BE2C (cell line): ENCODE measurements around the gene ANKRD44.

Source experiments
- DNase-seq: peaks from one replicate; pipeline ENCODE4 v3.0.0-alpha.2; 2020
- H3K27me3 ChIP-seq: fragments of 250-450 bp; sonication (Bioruptor Pico); 2 replicates; pipeline ENCODE4 v1.5.1; 2020; ENCODE audit warnings: mild to moderate bottlenecking
- H3K36me3 ChIP-seq: fragments of 250-450 bp; sonication (Bioruptor Pico); 2 replicates; pipeline ENCODE4 v1.5.1; 2020; ENCODE audit warnings: mild to moderate bottlenecking
- H3K4me1 ChIP-seq: fragments of 250-450 bp; sonication (Bioruptor Pico); 2 replicates; pipeline ENCODE4 v1.5.1; 2020
- H3K4me3 ChIP-seq: 2 replicates; pipeline ENCODE4 v1.5.1; 2011; ENCODE audit warnings: low read depth, low read length
- H3K9me3 ChIP-seq: fragments of 250-450 bp; sonication (Bioruptor Pico); 2 replicates; pipeline ENCODE4 v1.5.1; 2020
- CTCF ChIP-seq: IDR thresholded peaks from 2 replicates; pipeline ENCODE4 v1.5.1; 2012; ENCODE audit warnings: mild to moderate bottlenecking, low read depth, low read length

Gene ANKRD44

DNA sequence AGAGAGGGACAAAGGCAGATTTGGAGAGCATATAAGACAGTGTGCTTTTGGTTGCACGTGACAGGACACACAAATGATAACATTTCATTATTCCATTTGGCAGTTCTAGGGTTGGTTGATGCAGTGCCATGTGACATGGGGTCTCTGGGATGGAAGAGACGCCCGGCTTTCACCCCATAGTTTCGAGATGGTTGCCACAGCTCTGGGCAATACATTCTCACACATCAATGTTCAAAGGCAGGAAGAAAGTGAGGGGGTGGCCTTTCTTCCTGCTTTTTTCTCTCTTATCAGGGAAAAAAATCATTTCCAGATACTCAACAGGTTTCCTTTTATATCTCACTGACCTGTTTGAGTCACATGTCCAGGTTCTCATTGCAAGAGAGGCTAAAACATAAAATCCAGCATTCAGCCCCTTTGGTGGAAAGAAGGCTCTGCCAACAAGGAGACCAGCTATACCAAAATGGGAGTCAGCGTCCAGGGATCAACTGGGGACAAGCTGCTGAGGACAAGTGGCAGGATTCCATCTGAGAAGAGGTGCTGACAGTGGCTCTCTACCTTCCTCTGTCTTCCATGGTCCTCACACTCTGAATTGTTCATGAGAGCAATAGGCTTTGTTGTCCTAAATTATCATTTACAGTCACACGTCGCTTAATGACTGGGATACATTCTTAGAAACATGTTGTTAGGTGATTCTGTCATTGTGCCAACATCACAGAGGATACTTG lies 29.1 kb upstream of the ANKRD44 start:
- no peak for TF ChIP-seq CTCF
- Histone ChIP-seq H3K27me3 (no peaks in the 10 kb centered on the region), H3K4me3 (no peak overlapping the region), H3K4me1 (peaks cover 5% of the 10 kb centered on the region; the same call in 1 of the 2 replicates), H3K9me3 (no peaks in the 10 kb centered on the region), H3K36me3 (no peaks in the 10 kb centered on the region)
- no peak for DNase-seq

- Histone ChIP-seq H3K4me1 (peaks cover 5% of the 10 kb centered on the region; the same call in 1 of the 2 replicates), H3K27me3 (no peaks in the 10 kb centered on the region), H3K4me3 (no peak overlapping the region), H3K36me3 (no peaks in the 10 kb centered on the region), H3K9me3 (no peaks in the 10 kb centered on the region)
- no peak for TF ChIP-seq CTCF
- DNase-seq: no peak
These were observed 28.4 kb upstream of the ANKRD44 start for GRCh38 chr2:197339016-197339415.

DNA sequence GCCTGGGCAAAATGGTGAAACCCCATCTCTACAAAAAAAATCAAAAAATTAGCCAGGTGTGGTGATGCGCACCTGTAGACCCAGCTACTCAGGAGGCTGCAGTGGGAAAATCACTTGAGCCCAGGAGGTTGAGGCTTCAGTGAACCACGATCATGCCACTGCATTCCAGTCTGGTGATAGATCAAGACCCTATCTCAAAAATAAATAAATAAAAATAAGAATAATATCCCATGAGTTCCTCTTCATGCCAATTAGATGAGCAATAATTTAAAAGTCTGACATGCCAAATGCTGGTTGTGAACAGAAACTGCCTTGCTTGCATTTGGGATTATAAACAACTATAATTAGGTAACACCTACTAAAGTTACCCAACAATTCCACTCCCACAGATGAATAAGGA lies 22.1 kb upstream of the ANKRD44 start:
- Histone ChIP-seq H3K4me3 (no peak overlapping the region), H3K9me3 (no peaks in the 10 kb centered on the region), H3K4me1 (peaks cover 5% of the 10 kb centered on the region; the same call in 1 of the 2 replicates), H3K36me3 (no peaks in the 10 kb centered on the region), H3K27me3 (no peaks in the 10 kb centered on the region)
- TF ChIP-seq CTCF: no peak
- no peak for DNase-seq

GRCh38 chr2:197328461-197328860 lies 17.9 kb upstream of the ANKRD44 start:
- no peaks in the 10 kb centered on the region for H3K9me3 ChIP-seq
- no peaks in the 10 kb centered on the region for H3K27me3 ChIP-seq
- H3K4me3 ChIP-seq: no peak overlapping the region
- no peak for DNase-seq
- no peaks in the 10 kb centered on the region for H3K4me1 ChIP-seq
- no peaks in the 10 kb centered on the region for H3K36me3 ChIP-seq
- TF ChIP-seq CTCF: no peak

DNA sequence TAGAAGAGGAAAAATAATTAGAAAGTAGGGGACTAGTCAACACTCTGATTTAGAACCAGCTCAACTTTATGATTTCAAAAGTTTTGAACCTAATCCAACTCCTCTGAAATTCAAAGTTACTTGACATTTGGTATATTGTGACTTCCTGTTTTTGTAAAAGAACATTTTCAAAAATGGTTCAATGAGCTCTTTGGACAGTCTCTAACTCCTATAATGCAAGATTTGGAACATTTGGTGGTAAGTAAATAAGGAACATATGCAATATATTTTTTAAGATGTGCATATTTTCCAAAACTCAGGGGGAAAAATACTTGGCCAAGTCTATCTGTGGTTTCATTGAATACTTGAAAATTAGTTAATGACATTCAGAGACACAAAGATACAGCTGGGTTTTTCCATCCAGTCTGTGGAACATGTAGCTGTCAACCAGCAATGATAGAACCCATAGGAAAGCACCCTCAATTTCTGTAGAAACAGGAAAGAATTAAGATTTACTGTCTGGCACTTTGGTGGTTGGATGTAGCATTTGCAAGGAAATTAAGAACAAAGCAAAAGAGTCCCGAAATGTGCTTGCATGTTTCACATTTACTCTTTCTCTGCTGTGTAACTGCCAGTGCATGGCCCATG lies 17.0 kb upstream of the ANKRD44 start:
- no peak for DNase-seq
- Histone ChIP-seq H3K4me1 (no peaks in the 10 kb centered on the region), H3K9me3 (no peaks in the 10 kb centered on the region), H3K4me3 (no peak overlapping the region), H3K36me3 (no peaks in the 10 kb centered on the region), H3K27me3 (no peaks in the 10 kb centered on the region)
- TF ChIP-seq CTCF: no peak

GRCh38 chr2:197327073-197327471 lies 16.5 kb upstream of the ANKRD44 start:
- TF ChIP-seq CTCF: no peak
- no peak for DNase-seq
- H3K27me3 ChIP-seq: no peaks in the 10 kb centered on the region
- H3K36me3 ChIP-seq: no peaks in the 10 kb centered on the region
- no peak overlapping the region for H3K4me3 ChIP-seq
- H3K9me3 ChIP-seq: no peaks in the 10 kb centered on the region
- H3K4me1 ChIP-seq: no peaks in the 10 kb centered on the region
